ENCODE results near the gene BAZ1B.
"Not testable (repeated sequence)": the region's sequence is repeated elsewhere in the genome, so short reads cannot be mapped to it uniquely, and the experiment has no call there.

Gene BAZ1B

DNA sequence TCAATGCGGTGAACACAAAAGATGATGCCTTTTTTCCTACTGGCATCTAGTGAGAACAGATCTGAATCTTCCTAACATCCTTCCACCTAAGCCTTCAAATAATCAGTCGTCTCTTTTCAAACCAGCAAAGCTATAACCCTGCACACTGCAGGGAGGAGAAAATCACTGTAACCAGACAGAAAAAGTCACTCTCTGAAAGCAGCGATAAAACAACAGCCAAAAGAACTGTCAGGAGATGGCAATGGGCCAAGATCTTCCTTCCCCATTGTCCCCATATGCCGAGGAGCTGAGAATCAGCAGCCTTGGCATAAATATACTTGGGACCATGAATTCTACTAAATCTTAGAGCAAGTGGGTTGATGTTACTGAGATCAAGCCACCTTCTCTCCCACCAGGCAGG lies 75.4 kb downstream of the BAZ1B start:
- no peak for DNase-seq (ENCODE audit: low read depth)

DNA sequence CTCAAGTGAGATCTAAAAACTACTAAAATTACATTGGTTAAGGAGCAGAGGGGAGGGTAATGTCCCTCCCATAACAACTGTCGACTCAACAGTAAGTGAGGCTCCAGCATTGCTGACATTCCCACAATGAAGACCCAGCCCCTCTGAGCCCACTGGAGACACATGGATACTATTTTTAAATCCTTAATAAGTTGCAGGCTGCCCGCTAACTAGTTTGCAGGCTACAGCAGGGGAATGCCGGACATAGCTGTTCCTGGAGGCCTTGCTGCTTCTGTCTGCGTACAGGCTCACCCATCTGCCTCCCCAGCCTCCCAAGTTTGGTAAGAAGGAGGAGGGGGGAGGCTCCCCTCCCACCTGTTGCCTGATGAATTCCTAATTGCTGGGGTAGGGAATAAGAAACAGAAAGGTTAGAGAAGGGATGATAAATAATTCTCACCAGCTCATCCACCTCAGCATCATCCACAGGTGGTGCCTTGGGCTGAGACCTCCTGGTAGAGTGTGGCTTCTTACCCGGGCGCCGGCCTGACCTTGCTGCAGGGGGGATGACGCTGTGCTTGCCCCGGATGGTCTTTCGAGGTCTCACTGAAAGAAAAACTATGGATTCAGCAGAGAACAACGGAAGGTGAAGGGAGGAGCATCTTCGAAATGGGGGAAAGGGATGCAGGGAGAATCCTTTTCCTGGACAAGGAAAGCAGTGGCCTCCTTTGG lies 78.4 kb downstream of the BAZ1B start:
- no peak for DNase-seq (ENCODE audit: low read depth)

DNA sequence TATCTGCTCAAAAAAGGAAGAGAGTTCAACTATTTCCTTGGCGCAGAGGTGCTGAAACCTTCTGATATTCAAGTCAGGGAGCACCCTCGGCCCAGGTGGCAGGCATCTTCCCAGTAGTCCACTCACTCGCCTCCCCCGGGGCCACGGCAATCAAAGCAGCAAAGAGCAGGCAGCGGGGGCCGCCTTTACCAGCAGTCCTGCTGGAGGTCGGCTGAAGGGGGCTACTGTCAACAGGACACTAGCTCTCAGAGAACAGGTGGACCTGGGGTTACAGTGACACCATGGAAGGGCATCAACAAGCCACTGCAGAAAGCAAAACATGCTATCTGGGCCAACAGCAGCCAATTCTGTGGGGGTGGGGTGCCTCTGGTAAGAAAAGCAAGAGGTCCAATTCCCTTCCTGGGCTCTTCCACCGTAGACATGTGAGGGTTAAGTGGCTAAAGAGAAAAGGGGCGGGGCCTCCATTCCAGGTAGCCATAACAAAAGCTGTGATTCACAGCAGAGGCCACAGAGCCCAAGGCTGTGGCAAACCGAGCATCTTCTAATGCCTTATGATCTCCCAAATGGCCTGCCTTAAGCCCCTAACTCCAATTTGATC lies 79.1 kb downstream of the BAZ1B start:
- no peak for DNase-seq (ENCODE audit: low read depth)

DNA sequence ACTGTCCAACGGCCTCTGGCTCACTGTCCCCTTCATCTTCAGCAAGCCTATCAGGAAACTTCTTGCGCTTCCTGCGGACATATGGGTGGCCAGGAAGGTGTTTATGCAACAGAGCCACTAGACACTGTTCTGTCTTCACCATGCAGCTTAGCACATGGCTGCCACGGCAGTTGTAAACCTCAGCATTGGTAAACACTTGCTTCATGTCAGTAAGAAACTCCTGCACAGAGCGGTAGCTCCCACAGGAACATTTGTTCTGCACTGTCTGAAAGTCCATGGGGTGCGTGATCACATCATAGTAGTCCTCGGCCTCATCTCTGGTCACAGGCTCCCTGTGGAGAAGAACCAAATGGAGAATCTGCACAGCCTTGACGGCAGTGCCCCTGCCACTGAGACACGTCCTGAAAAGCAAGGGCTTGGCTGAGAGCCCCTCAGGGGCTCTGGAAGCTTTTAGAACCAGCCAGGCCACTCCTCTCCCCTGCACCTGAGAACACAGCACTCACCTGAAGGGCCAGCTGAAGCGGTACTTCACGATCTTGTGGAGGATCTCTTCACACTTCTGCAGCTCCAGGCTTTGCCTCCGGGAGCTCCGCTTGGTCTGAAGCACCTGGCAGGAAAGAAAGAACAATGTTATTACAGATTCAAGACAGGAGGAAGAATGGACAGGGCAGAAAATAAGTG lies 79.7 kb downstream of the BAZ1B start:
- DNase-seq (ENCODE audit: low read depth), result no peak

DNA sequence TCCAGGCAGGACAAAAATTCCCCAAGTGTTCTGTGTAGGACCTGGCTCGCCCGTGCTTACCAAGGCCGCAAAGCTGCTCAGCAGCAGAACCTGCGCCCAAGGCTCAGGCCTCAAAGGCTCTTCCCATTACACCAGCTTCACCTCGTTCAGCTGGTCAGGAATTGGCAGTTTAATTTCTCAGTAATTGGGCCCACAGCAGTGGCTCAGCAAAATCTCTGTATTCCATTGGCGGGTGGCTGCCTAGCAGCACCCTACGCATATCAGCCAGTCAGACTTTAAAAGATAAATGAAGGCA lies 82.7 kb downstream of the BAZ1B start:
- DNase-seq (ENCODE audit: low read depth), result no peak

DNA sequence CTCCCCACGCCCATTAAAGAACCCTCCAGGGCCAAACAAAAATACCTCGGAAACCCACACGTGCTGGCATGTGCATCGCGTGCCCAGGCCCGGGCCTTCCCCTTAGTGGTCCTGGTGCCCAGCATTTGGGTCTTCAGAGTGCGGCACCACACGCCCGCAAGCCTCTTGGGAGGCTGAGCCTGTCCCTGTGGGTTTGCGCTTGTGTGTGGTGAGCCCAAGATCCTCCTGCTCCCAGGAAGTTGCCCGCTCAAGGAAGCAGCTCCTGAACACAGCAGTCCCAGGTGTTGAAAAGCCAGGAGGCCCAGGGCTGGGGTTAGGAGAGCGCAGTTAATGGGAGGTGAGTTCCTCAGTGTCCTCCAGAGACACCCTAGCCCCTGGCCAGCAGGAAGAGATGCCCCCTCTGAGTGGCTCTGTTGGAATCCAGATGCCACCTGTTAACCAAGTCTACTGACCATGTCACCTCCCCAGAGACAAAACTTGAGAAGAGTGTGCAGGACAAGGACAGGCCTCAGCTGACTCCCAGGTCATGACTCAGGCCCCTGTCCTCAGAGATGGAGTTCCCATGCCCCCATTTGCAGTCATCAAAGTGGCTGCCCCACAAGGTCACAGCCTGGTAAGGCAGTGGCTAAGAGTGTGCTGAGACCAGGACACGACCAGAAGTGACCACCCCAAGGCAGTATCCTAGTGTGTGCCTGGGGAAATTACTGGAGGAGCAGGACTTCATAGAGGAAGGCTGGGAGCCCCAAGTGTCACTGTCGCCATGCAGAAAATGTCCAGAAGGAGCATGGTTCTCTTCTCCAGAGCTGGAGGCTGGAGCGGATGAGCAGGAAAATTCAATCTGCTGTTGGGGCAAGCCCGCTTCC lies 83.3 kb downstream of the BAZ1B start:
- DNase-seq (ENCODE audit: low read depth), result no peak

DNA sequence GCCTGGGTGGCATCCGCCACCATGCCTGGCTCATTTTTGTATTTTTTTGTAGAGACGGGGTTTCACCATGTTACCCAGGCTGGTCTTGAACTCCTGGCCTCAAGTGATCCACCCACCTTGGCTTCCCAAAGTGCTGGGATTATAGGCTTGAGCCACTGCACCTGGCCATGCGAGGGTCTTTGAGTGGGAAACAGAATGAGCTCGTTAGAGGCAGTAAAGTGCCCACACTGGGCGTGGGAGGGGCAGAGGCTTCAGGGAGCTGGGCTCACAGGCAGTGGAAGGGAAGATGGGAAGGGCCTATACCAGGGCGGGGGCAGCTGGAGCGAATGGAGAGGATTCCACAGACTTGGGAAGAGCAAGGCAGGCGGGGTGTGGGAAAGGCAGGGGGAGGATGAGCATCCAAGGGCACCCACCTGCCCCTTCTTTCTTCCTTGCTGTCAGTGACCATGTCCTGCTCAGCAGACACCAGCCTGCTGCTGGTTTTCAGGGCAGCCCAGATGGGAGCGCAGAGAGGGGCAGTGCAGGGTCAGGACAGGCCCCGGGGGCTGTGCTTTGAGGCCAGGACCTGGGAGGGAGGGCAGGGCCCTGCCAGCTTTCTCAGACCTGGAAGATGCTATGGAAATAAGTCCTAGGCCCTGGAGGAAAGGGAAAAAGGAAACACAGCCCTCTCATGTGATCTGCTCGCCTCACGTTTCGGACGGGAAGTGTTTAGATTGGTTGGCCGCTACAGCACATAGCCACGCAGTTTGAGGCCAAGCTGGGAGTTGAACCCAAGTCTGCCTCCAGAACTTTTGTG lies 84.3 kb downstream of the BAZ1B start:
- no peak for DNase-seq (ENCODE audit: low read depth)

DNA sequence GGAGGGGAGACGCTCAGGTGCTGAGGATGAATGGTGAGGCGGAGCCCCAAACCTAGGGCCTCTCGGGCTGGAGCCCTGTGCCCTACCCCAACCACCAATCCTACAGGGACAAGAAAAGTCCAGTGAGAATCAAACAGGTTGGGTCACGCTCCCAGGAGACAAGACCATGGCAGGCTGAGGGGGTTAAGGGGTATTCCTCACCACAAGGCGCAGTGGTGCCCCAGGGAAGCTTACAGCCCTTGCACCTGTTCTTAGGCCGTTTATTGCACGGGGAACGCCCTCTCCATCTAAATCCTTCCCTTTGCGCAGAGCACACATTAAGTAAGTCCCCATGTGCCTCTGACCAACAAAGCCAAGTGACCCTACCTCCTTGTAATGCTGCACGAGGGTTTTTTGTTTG lies 85.0 kb downstream of the BAZ1B start:
- no peak for DNase-seq (ENCODE audit: low read depth)

DNA sequence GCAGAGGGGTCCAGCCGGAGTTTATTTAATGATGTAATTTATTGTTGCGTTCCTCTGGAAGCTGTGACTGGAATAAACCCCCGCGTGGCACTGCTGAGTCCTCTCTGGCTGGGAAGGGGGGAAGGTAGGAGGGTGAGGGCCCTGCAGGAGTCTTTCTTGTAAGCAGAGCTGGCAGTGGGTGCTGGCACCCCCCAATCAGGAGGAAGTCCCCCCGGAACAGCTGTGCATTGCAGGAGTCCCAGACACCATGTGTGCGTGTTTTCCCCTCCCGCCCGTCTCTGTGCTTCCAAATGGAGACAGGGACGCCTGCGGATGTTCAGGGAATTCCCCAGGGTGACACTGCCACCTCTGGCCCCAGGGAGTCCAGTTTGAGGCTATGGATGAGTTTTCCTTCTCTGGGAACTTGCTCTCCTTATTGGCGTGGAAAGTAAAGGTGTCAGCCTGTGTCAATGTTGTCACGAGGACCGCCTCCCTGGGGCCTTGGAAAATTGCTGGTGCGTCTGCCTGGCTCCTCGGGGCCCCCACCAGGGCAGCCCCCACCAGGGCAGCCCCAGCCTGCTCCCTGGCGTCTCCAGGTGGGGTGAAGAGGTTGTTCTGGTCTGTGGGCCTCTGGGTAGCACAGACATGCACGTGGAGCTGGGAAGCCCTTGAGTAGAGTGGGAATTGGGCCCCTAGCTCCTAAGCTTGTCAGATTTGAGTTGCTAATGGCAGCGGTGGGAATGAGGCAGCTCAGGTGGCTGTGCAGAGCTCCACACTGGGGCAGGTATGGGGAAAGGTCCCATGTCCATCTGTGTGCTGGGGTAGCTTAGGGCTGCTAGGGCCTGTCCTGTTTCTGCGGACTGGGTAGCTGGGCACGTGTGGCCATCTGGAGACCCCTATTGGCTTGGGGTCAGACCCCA lies 85.8 kb downstream of the BAZ1B start:
- no peak for DNase-seq (ENCODE audit: low read depth)

DNA sequence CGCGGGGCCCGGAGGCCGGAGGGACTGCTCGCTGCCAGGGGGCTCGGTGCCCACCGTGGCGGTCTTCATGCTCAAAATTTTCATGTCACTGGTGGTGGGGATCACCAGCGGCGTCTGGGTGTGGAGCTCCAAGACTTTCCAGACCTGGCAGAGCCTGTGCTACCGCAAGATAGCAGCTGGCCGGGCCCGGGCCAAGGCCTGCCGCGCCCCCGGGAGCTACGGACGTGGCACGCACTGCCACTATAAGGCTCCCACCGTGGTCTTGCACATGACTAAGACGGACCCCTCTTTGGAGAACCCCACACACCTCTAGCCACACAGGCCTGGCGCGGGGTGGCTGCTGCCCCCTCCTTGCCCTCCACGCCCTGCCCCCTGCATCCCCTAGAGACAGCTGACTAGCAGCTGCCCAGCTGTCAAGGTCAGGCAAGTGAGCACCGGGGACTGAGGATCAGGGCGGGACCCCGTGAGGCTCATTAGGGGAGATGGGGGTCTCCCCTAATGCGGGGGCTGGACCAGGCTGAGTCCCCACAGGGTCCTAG lies 86.6 kb downstream of the BAZ1B start:
- DNase-seq (ENCODE audit: low read depth), result no peak

DNA sequence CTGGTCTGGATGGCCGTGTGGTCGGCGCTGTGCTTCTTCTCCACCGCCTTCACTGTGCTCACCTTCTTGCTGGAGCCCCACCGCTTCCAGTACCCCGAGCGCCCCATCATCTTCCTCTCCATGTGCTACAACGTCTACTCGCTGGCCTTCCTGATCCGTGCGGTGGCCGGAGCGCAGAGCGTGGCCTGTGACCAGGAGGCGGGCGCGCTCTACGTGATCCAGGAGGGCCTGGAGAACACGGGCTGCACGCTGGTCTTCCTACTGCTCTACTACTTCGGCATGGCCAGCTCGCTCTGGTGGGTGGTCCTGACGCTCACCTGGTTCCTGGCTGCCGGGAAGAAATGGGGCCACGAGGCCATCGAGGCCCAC lies 87.4 kb downstream of the BAZ1B start:
- DNase-seq (ENCODE audit: low read depth), result no peak

DNA sequence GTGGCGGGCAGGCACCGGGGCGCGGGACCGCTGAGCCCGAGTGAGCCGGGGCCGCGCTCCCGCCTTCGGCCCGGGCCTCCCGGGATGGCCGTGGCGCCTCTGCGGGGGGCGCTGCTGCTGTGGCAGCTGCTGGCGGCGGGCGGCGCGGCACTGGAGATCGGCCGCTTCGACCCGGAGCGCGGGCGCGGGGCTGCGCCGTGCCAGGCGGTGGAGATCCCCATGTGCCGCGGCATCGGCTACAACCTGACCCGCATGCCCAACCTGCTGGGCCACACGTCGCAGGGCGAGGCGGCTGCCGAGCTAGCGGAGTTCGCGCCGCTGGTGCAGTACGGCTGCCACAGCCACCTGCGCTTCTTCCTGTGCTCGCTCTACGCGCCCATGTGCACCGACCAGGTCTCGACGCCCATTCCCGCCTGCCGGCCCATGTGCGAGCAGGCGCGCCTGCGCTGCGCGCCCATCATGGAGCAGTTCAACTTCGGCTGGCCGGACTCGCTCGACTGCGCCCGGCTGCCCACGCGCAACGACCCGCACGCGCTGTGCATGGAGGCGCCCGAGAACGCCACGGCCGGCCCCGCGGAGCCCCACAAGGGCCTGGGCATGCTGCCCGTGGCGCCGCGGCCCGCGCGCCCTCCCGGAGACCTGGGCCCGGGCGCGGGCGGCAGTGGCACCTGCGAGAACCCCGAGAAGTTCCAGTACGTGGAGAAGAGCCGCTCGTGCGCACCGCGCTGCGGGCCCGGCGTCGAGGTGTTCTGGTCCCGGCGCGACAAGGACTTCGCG lies 88.0 kb downstream of the BAZ1B start:
- DNase-seq (ENCODE audit: low read depth), result no peak

DNA sequence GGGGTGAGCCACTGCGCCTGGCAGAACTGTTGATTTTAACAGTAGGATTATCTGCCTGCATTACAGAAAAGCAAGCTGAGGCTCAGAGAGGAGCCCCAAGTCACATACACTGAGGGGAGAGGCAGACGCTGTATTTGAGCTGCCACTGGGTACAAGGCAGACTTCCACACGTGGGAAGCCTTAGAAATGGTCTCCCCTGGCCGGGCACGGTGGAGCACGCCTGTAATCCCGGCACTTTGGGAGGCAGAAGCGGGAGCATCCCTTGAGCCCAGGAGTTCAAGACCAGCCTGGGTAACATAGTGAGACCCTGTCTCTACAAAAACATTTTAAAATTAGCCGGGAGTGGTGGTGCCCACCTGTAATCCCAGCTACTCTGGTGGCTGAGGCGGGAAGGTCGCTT lies 89.4 kb downstream of the BAZ1B start:
- no peak for DNase-seq (ENCODE audit: low read depth)

DNA sequence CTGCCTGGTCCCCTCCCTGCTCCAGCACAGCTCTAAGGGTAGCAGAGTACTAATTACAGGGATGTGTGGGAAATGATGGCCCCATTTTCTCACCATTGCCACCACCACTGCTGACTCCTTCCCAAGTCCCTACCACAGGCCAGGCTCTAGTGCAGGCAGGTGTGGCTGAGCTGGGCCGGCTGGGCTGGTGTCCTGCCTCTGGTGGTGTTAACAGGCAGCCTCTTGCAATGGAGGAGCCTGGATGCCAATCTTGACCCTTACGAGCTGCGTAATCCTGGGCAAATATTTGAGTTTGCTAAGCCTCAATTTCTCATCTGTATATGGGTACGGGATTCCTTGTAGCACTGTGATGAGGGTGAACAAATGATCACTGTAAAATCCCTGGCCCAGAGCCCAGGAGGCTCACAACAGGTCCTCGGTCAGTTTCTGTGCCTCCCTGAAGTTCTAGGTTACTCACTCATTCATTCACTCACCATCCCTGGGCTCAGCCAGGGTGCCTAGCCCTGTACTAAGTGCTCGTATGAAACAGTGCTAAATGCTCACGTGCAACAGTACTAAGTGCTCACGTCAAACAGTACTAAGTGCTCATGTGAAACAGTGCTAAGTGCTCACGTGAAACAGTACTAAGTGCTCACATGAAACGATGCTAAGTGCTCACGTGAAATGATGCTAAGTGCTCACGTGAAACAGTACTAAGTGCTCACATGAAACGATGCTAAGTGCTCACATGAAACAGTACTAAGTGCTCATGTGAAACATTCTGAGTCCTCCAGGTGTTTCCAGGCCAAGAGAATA lies 90.9 kb downstream of the BAZ1B start:
- no peak for DNase-seq (ENCODE audit: low read depth)

DNA sequence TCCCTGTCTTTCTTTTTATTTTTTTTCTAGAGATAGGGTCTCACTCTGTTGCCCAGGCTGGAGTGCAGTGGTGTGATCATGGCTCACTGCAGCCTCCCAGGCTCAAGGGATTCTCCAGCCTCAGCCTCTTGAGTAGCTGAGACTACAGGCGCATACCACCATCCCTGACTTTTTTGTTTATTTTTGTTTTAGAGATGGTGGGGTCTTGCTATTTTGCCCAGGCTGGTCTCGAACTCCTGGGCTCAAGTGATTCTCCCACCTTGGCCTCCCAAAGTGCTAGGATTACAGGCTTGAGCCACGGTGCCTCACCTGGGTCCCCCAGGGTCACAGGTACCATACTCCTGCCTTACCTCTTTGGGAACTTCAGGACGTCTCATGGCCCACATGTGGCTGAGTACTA lies 91.6 kb downstream of the BAZ1B start:
- not testable (repeated sequence) for DNase-seq (ENCODE audit: low read depth)

DNA sequence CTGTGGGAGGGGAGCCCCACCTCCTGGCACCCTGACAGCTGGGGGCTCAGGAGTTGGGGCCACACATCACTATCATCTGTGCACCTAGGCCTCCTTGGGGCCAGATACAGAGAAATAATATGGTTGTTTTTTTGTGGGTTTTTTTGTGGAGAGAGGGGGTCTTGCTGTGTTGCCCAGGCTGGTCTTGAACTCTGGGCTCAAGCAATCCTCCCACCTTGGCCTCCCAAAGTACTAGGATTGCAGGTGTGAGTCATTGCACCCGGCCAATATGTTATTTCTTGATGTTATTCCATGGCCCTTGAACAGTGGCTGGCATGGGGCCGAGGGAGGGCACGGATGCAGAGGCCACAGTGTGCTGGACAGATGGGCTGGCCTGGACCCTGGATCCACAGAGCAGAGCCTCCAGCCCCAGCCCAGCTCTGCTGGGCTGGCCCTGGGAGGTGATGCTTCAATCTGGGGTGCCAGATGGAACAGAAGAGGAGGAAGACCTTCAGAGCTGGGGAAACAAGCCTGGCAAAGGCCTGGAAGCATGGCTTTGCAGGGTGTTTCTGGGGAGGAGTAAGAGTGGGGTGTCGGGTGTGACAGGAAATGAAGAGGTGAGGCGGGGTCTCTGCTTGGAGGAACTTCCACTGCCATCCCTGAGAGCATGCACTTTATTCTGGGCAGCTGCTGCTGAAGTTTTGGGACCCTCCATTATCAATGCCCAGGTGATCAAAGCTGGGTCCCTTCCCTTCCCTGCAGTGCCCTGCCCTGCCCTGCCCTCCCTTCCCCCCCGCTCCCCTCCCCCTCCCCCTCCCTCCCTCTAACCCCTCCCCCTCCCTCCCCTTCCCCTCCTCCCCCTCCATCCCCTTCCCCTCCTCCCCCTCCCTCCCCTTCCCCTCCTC lies 92.2 kb downstream of the BAZ1B start:
- DNase-seq (ENCODE audit: low read depth), result no peak

DNA sequence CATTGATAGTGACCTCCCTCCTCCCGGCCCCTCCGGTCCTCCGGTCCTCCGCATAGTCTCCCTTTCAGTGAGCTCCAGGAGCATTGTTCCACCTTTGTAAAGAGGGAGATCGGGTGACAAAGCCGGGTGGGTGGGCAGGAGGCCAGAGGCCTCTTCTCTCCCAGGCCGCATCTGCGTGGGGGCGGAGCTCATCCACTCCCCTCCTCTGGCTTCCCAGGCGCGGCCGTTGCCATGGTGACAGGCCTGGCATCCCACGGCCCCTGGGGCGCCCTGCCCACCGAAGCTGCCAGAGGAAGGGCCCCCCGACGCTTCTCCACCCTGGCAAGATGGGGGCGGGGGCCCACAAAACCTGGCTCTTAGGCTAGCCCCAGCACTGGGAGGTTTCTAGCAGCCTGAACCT lies 92.9 kb downstream of the BAZ1B start:
- no peak for DNase-seq (ENCODE audit: low read depth)
